Hepatocyte (in vitro differentiated cells): ENCODE results near the gene NARS2. TPM values are rescaled to one million over a fixed set of nuclear protein-coding genes. Genes with fewer than 3 reads are reported as not detected.

Source experiments
- DNase-seq: peaks from one replicate; pipeline ENCODE4 v3.0.0-alpha.2; 2016; ENCODE audit warnings: low spot score
- H2AFZ ChIP-seq: fragments of 200-600 bp; sonication (generic); 2 replicates; pipeline ENCODE4 v1.6.0; 2016; ENCODE audit warnings: antibody characterized with exemption, mild to moderate bottlenecking
- H3K27ac ChIP-seq: fragments of 200-600 bp; sonication (generic); 2 replicates; pipeline ENCODE4 v1.5.1; 2016; ENCODE audit warnings: mild to moderate bottlenecking
- H3K27me3 ChIP-seq: fragments of 200-600 bp; sonication (generic); 2 replicates; pipeline ENCODE4 v1.6.1; 2016
- H3K36me3 ChIP-seq: fragments of 200-600 bp; sonication (generic); replicated peaks from 2 replicates; pipeline ENCODE4 v1.5.1; 2016; ENCODE audit warnings: low read depth; ENCODE audit not compliant: insufficient read depth
- H3K4me1 ChIP-seq: fragments of 200-600 bp; sonication (generic); 2 replicates; pipeline ENCODE4 v1.5.1; 2016; ENCODE audit warnings: mild to moderate bottlenecking, moderate library complexity; ENCODE audit not compliant: insufficient read depth
- H3K4me2 ChIP-seq: fragments of 200-600 bp; sonication (generic); 2 replicates; pipeline ENCODE4 v1.6.0; 2016
- H3K4me3 ChIP-seq: fragments of 200-600 bp; sonication (generic); 2 replicates; pipeline ENCODE4 v1.5.1; 2016; ENCODE audit warnings: mild to moderate bottlenecking
- H3K79me2 ChIP-seq: fragments of 200-600 bp; sonication (generic); 2 replicates; pipeline ENCODE4 v1.6.0; 2017; ENCODE audit warnings: mild to moderate bottlenecking
- H3K9me2 ChIP-seq: fragments of 200-600 bp; sonication (generic); replicated peaks from 2 replicates; pipeline ENCODE4 v1.6.0; 2017; ENCODE audit warnings: mild to moderate bottlenecking; ENCODE audit not compliant: insufficient read depth
- H3K9me3 ChIP-seq: fragments of 200-600 bp; sonication (generic); 2 replicates; pipeline ENCODE4 v1.5.1; 2016; ENCODE audit warnings: low read depth, mild to moderate bottlenecking
- H4K20me1 ChIP-seq: fragments of 200-600 bp; sonication (generic); 2 replicates; pipeline ENCODE4 v1.6.0; 2016; ENCODE audit warnings: mild to moderate bottlenecking; ENCODE audit not compliant: insufficient read depth, poor library complexity, severe bottlenecking
- EZH2 ChIP-seq: fragments of 200-600 bp; sonication (generic); IDR thresholded peaks from 2 replicates; pipeline ENCODE4 v1.6.1; 2016; ENCODE audit warnings: antibody characterized with exemption, mild to moderate bottlenecking, borderline replicate concordance
- EZH2phosphoT487 ChIP-seq: fragments of 200-600 bp; sonication (generic); IDR thresholded peaks from one replicate; pipeline ENCODE4 v1.6.1; 2018; ENCODE audit warnings: antibody characterized with exemption, mild to moderate bottlenecking, low read depth, moderate library complexity; ENCODE audit not compliant: unreplicated experiment, severe bottlenecking
- WGBS: methylation state at CpG from one replicate; pipeline ENCODE4 v1.1.6; 2016; ENCODE audit warnings: low lambda C conversion rate; ENCODE audit errors: missing lambda C conversion rate; 5-methylcytosine and 5-hydroxymethylcytosine counted together
- polyA plus RNA-seq: library from polyadenylated mRNA; unstranded; fragments of >200 nt; fragmentation: Nextera tagmentation; extraction: Ambion mirVana; gene quantifications from 2 replicates; pipeline ENCODE4 v1.2.1, GENCODE V29; 2016
- total RNA-seq: library from RNA; depleted of rRNA; stranded (reverse); fragments of >200 nt; gene quantifications from 2 replicates; pipeline ENCODE4 v1.2.3, GENCODE V29; 2014
- TF ChIP-seq, protein P1 (sequence below): fragments of 200-600 bp; sonication (generic); IDR thresholded peaks from 2 replicates; pipeline ENCODE4 v1.5.1; 2016; ENCODE audit warnings: antibody characterized with exemption, mild to moderate bottlenecking; ENCODE audit not compliant: poor library complexity

Gene NARS2
- total and polyA plus RNA-seq, 2 experiments from 2014 or later: 17.5 to 19.1 TPM

DNA sequence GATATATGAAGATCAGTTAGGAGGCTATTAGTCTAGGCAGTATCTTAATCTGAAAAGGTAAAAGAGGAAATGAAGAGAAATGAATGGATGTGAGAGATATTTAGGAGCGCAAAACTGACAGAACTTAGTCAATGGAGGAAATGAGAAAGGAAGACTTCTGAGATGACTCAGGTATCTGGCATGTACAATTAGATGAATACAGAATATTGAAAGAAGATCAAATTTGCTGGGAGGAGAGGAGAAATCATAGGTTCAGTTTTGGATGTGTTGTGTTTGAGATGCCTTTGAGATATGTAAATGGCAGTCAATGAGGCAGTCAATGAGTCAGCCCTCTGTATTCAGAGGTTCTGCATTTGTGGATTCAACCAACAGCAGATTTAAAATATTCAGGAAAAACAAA is 114.2 kb downstream of the NARS2 start:
- Histone ChIP-seq H3K9me3 (no peaks in the 10 kb centered on the region), H3K9me2 (no peaks in the 10 kb centered on the region), H3K27ac (no peak overlapping the region), H3K4me2 (no peak overlapping the region), H3K27me3 (no peaks in the 10 kb centered on the region), H4K20me1 (no peaks in the 10 kb centered on the region), H3K4me3 (no peak overlapping the region), H3K4me1 (no peaks in the 10 kb centered on the region), H3K36me3 (no peaks in the 10 kb centered on the region), H3K79me2 (no peaks in the 10 kb centered on the region), H2AFZ (no peak overlapping the region)
- TF ChIP-seq, protein P1, sequence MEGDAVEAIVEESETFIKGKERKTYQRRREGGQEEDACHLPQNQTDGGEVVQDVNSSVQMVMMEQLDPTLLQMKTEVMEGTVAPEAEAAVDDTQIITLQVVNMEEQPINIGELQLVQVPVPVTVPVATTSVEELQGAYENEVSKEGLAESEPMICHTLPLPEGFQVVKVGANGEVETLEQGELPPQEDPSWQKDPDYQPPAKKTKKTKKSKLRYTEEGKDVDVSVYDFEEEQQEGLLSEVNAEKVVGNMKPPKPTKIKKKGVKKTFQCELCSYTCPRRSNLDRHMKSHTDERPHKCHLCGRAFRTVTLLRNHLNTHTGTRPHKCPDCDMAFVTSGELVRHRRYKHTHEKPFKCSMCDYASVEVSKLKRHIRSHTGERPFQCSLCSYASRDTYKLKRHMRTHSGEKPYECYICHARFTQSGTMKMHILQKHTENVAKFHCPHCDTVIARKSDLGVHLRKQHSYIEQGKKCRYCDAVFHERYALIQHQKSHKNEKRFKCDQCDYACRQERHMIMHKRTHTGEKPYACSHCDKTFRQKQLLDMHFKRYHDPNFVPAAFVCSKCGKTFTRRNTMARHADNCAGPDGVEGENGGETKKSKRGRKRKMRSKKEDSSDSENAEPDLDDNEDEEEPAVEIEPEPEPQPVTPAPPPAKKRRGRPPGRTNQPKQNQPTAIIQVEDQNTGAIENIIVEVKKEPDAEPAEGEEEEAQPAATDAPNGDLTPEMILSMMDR: no peak
- TF ChIP-seq EZH2 (no peak), EZH2phosphoT487 (no peak)
- 100% methylated on average over 1 of the region's 1 CpG for WGBS
- no peak for DNase-seq

DNA sequence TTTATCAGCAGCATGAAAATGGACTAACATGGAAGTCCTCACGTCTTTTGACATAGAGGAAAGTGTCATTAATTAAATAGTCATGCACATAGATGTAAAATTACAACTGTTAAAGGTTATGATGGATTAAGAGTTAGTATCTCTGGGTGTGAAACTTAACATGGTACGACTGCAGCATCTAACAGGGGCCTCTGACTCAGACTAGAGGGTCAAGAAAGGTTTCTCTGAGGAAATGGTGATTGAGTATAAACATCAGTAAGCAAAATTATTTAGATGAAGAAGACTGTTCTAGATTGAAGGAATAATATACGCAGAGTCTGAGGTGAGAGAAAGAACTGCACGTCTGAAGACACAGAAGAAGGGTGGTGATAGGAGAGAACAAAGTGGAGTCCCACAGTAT is 114.9 kb downstream of the NARS2 start:
- no peaks in the 10 kb centered on the region for H3K9me2 ChIP-seq
- no peaks in the 10 kb centered on the region for H3K9me3 ChIP-seq
- H4K20me1 ChIP-seq: no peaks in the 10 kb centered on the region
- H3K79me2 ChIP-seq: no peaks in the 10 kb centered on the region
- no peak overlapping the region for H2AFZ ChIP-seq
- 95% methylated on average over 4 of the region's 4 CpGs for WGBS
- no peak overlapping the region for H3K4me3 ChIP-seq
- no peaks in the 10 kb centered on the region for H3K4me1 ChIP-seq
- H3K27ac ChIP-seq: no peak overlapping the region
- no peaks in the 10 kb centered on the region for H3K27me3 ChIP-seq
- TF ChIP-seq EZH2: no peak
- TF ChIP-seq, protein P1: no peak
- no peak for TF ChIP-seq EZH2phosphoT487
- no peak overlapping the region for H3K4me2 ChIP-seq
- H3K36me3 ChIP-seq: no peaks in the 10 kb centered on the region
- DNase-seq: no peak

DNA sequence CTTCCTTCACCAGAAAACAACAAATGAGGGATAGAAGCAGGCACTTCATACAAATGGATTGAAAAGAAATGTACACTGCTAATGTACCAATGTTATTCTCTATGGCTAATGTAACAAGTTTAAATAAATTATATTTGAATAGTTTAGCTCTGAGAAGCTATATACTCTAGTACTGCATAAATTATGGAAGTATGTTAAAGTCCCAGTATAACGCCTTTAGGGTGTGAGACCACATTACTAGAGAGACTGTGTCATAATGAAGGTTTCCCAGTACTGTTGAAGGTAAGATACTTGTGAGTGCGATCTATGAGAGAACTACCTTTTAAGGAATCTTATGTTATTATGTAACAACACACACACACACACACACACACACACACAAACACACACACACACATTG is 117.2 kb downstream of the NARS2 start:
- Histone ChIP-seq H3K9me2 (no peaks in the 10 kb centered on the region), H3K79me2 (no peaks in the 10 kb centered on the region), H3K36me3 (no peaks in the 10 kb centered on the region), H3K4me3 (no peak overlapping the region), H2AFZ (no peak overlapping the region), H4K20me1 (no peaks in the 10 kb centered on the region), H3K27me3 (no peaks in the 10 kb centered on the region), H3K4me1 (no peaks in the 10 kb centered on the region), H3K4me2 (no peak overlapping the region), H3K9me3 (no peaks in the 10 kb centered on the region), H3K27ac (no peak overlapping the region)
- WGBS: 79% methylated on average over 2 of the region's 2 CpGs
- TF ChIP-seq, protein P1: no peak
- TF ChIP-seq EZH2phosphoT487: no peak
- TF ChIP-seq EZH2: no peak
- DNase-seq: no peak
